Stimulated activated CD4-positive, alpha-beta T cell treated with anti-CD3 and anti-CD28 coated beads, Interleukin-2, amount 100 ng/mL, for 24 hours (primary cell): ENCODE measurements around the gene TRAPPC14.

Experiments
- DNase-seq, 2 donors: peaks; one replicate each; pipeline ENCODE4 v3.0.0-alpha.2; 2020

Gene TRAPPC14

GRCh38 chr7:100171840-100172239, 13.3 kb upstream of the TRAPPC14 start:
- no peak for DNase-seq

- DNase-seq = no peak
These were observed 12.7 kb upstream of the TRAPPC14 start for GRCh38 chr7:100171087-100171681.

GRCh38 chr7:100170101-100170897, 11.8 kb upstream of the TRAPPC14 start:
- DNase-seq = no peak

GRCh38 chr7:100169147-100169850, 10.8 kb upstream of the TRAPPC14 start:
- no peak for DNase-seq

- no peak for DNase-seq
These were observed 9.4 kb upstream of the TRAPPC14 start for GRCh38 chr7:100167912-100168323.

GRCh38 chr7:100166970-100167911, 8.7 kb upstream of the TRAPPC14 start:
- no peak for DNase-seq

GRCh38 chr7:100166317-100166940, 7.9 kb upstream of the TRAPPC14 start:
- no peak for DNase-seq

- DNase-seq = no peak
These were observed 5.3 kb upstream of the TRAPPC14 start for GRCh38 chr7:100163871-100164270.

GRCh38 chr7:100163006-100163531, 4.5 kb upstream of the TRAPPC14 start:
- DNase-seq = no peak

- DNase-seq = no peak
These were observed 1.5 kb upstream of the TRAPPC14 start for GRCh38 chr7:100160067-100160466.

- no peak for DNase-seq
These were observed 638 bp upstream of the TRAPPC14 start for GRCh38 chr7:100159099-100159623.

GRCh38 chr7:100157334-100158228, 942 bp downstream of the TRAPPC14 start:
- DNase-seq = no peak

GRCh38 chr7:100157069-100157333, 1.5 kb downstream of the TRAPPC14 start:
- DNase-seq = no peak

GRCh38 chr7:100156331-100157068, 2.0 kb downstream of the TRAPPC14 start:
- no peak for DNase-seq

- DNase-seq = no peak
These were observed 2.8 kb downstream of the TRAPPC14 start for GRCh38 chr7:100155553-100156317.

- no peak for DNase-seq
These were observed 3.7 kb downstream of the TRAPPC14 start for GRCh38 chr7:100154651-100155491.

GRCh38 chr7:100153708-100154535, 4.6 kb downstream of the TRAPPC14 start:
- no peak for DNase-seq
